ENCODE measurements around the gene FRMD4A.
"Not testable (repeated sequence)": the region's sequence is repeated elsewhere in the genome, so short reads cannot be mapped to it uniquely, and the experiment has no call there.

FRMD4A gene

GRCh38 chr10:13789448-13789829 lies 541.3 kb downstream of the FRMD4A start:
- no peak for DNase-seq (ENCODE audit: low read depth, low spot score)

GRCh38 chr10:13788711-13789447 lies 541.8 kb downstream of the FRMD4A start:
- no peak for DNase-seq (ENCODE audit: low read depth, low spot score)

- no peak for DNase-seq (ENCODE audit: low read depth, low spot score)
These were observed 542.5 kb downstream of the FRMD4A start for GRCh38 chr10:13788320-13788600.

GRCh38 chr10:13787015-13787421 lies 543.7 kb downstream of the FRMD4A start:
- DNase-seq (ENCODE audit: low read depth, low spot score), result peak; percentile 60

- DNase-seq (ENCODE audit: low read depth, low spot score), result no peak
These were observed 546.7 kb downstream of the FRMD4A start for GRCh38 chr10:13784067-13784466.

- DNase-seq (ENCODE audit: low read depth, low spot score), result no peak
These were observed 551.0 kb downstream of the FRMD4A start for GRCh38 chr10:13779748-13780147.

DNA sequence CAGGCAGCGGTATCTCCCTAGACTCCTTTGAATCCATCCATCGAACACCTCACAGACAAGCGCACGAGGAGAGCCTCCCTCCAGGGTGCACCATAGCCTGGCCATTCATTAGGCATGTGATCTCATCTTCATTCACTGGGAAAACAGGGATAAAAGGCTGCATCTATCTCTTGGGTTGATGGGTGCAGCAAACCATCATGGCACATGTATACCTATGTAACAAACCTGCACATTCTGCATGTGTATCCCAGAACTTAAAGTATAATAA lies 552.1 kb downstream of the FRMD4A start:
- DNase-seq (ENCODE audit: low read depth, low spot score), result not testable (repeated sequence)

DNA sequence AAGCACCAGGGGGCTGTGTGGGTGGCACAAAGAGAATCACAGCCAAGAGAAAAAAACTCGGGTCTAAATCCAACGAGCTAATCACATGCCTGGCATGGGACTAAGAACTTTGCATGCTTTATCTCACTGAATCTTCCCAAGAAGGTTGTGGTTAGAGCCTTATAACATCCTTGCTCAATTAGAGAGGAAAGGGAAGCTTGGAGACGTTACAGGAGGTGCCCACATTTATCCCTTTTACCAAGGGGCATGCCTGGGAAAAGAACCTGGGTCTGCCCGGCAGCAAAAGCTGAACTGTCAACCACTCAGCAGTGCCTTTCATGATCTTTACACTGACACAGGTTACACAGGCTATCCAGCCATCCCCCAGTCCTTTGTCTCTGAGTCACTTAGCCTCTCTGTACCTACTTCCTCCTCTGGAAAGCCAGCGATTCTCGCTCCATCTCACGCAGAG lies 553.8 kb downstream of the FRMD4A start:
- no peak for DNase-seq (ENCODE audit: low read depth, low spot score)

DNA sequence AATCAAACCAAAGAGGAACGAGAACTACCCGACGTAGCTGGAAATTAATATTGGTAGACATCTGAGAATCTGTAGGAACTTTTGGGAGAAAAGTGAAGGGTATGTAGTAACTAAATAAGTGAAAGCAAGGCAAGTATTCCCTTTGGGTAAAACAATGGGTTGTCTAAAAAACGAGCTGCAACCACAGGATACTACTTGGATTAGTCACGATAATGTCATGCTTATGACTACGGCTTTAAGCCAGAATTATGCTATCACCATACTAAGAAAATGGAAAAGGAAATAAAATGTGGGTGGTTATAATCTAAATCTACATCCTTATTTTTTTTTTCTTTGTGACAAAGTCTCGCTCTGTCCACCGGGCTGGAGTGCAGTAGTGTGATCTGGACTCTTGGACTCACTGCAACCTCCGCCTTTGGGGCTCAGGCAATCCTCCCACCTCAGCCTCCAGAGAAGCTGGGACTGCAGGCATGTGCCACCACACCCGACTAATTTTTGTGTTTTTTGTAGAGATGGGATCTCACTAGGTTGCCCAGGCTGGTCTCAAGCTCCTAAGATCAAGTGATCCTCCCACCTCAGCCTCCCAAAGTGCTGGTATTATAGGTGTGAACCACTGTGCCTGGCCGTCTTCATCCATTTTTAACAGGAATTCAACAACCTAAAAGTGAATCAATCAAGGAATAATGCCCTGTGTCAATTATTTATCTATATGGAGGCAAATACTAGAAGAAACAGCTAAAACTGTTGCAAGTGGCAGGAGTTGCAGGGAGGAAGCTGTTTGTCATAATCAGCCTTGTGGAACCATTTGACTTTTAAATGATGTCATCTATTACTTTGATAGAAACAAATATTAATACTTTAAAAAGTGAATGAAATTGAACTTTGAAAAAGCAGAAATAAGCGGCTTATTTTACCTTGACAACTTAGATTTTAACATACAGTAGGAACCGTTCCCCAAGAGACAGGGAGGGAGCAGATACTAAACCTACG lies 554.6 kb downstream of the FRMD4A start:
- no peak for DNase-seq (ENCODE audit: low read depth, low spot score)

- no peak for DNase-seq (ENCODE audit: low read depth, low spot score)
These were observed 556.3 kb downstream of the FRMD4A start for GRCh38 chr10:13774303-13774893.

- no peak for DNase-seq (ENCODE audit: low read depth, low spot score)
These were observed 557.1 kb downstream of the FRMD4A start for GRCh38 chr10:13773496-13774170.

DNA sequence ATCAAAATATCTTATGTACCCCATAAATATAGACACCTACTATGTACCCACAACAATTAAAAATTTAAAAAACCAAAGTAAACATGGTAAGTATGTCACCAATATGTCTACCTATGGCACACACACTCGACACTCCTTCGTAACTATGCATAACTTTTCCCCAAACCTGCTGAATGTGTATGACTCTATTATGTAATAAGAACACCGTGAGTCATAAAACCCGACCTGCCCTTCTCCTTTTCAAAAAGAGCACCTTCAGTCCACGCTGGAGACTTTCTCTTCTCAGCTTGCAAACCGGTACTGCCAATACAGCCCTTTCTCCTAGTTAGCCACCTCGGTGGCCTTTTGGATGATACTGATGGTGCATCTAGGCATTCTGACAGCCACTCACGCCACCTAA lies 557.7 kb downstream of the FRMD4A start:
- no peak for DNase-seq (ENCODE audit: low read depth, low spot score)

DNA sequence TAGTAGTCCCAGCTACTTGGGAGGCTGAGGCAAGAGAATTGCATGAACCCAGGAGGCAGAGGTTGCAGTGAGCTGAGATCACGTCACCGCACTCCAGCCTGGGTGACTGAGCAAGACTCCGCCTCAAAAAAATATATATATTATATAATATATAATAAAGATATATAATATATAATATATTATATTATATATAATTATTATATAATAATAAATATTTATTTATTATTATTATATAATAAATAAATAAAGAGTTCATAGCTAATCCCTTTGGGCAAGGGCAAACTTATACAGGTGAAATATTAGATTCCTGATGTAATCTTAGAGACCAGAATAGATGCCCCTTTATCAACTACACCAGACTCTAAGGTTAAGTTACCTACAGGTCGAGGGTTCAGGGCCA lies 558.7 kb downstream of the FRMD4A start:
- DNase-seq (ENCODE audit: low read depth, low spot score), result no peak

DNA sequence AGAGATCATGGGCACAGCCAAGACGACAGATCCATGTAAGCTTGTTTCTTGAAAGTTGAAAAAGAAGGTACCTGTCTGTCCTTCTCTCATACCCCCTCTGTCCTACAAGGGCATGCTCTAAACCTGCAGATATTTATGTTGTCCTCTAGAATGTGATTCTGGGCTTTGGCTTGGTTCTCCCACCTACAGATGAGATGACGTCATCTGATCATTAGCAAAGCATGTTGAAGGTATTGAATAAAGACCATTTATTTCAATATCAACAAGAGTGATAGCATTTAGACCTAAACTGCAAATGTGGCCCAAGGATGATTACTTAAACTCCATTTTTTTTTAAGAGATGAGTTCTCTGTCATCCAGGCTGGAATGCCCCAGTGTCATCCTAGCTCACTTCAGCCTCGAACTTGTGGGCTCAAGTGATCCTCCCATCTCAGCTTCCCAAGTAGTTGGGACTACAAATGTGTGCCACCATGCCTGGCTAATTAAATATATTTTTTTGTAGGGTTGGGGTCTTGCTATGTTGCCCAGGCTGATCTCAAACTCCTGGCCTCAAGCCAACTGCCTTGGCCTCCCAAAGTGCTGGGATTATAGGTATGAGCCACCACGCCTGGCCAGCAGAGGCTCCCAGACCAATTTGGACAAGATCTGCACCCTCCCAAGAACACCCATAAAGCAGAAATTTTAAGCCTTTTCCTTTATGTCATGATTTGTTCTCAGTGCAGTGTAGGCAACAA lies 559.8 kb downstream of the FRMD4A start:
- no peak for DNase-seq (ENCODE audit: low read depth, low spot score)

- DNase-seq (ENCODE audit: low read depth, low spot score), result no peak
These were observed 560.8 kb downstream of the FRMD4A start for GRCh38 chr10:13769946-13770345.

- DNase-seq (ENCODE audit: low read depth, low spot score), result no peak
These were observed 563.0 kb downstream of the FRMD4A start for GRCh38 chr10:13767676-13768178.

DNA sequence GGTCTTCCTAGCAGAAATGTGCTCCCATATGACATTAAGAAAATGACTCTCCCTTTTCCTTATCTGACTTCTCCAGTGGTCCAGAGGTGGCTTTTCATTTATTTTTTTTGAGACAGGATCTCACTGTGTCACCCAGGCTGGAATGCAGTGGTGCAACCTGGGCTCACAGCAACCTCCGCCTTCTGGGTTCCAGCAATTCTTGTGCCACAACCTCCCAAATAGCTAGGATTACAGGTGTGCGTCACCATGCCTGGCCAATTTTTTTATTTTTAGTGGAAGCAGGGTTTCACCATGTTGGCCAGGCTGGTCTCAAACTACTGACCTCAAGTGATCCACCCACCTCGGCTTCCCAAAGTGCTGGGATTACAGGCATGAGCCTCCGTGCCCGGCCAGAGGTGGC lies 563.6 kb downstream of the FRMD4A start:
- not testable (repeated sequence) for DNase-seq (ENCODE audit: low read depth, low spot score)

GRCh38 chr10:13765641-13766341 lies 564.9 kb downstream of the FRMD4A start:
- DNase-seq (ENCODE audit: low read depth, low spot score), result no peak

DNA sequence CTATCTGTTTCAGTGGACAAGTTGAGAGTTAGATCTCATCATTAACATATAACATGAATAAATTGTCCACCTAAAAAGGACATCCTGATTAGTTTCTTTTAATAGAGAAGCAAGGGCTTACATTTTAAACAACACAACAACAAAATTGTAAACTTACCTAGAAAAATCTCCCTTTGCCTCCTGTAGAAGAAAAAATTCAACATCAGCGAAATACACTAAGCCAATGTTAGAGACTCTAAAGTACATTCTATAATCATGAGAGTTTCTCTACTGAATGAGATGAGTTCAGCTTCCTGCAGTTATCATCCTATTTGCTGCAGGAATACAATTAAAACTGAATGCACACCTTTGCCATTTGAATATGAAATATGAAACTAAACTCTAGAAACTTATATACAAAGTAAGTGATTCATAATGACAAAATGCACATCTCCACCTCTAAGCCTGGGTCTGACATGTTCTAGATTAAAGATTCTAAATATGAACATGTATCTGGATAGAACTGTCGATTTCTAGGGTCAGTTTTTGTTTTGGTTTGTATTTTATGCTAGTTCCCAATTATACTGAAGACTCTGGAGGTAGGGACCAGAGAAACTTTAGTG lies 569.1 kb downstream of the FRMD4A start:
- DNase-seq (ENCODE audit: low read depth, low spot score), result no peak

GRCh38 chr10:13759168-13759567 lies 571.6 kb downstream of the FRMD4A start:
- DNase-seq (ENCODE audit: low read depth, low spot score), result no peak

Data from activated CD4-positive, CD25-positive, alpha-beta regulatory T cell treated with anti-CD3 and anti-CD28 coated beads, Interleukin-2, amount 50 U/mL, for 16 hours (primary cell).